ENCODE results near the gene NRN1L. TPM values are rescaled to one million over a fixed set of nuclear protein-coding genes. Genes with fewer than 3 reads are reported as not detected.
A peak's percentile ranks its signal among the peaks of the same experiment; 100 is the strongest.

NRN1L gene
- total RNA-seq, 5 donors from 2014 or later (not counting 1 experiment from before 2014, with no cell fraction given), result 0.72 to 5.3 (median 3.1) TPM

DNA sequence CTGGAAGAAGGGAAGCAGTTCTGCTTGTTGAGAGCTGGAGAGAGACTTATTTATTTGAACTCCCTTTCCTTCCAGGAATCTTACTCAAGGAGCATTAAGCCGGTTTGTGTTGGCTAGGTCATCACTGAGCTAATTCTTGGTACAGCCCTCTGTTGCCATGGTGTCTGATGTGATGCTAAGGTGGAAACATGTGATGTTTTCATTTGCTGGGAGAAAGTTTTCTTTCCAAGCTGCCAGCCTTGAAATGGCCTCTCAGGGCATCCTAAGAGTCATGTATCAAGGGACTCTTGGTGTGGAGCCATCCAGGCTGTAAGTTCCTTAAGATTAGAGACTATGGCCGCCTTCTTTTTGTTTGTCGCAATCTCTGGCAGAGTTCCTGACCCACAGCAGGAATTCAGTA, 12.5 kb downstream of the NRN1L start:
- H3K27ac Mint-ChIP-seq, result no peak overlapping the region
- H3K4me1 Mint-ChIP-seq, result peaks cover 53 to 67% (median 58%) of the 10 kb centered on the region in 3 donors
- DNase-seq, result no peak
- Histone ChIP-seq H3K4me3 (ENCODE audit: control insufficient read depth in 1 of 2, extremely low read depth in 1 of 2, low read length in 1 of 2) (no peak overlapping the region), H3K27me3 (replicated peaks in 1 of 2; ENCODE audit: control insufficient read depth in 2 of 2, extremely low read depth in 1 of 2, insufficient read depth in 2 of 2, low read length in 1 of 2) (no peaks in the 10 kb centered on the region), H3K9me3 (no peaks in the 10 kb centered on the region), H3K36me3 (ENCODE audit: control insufficient read depth in 2 of 2, extremely low read depth in 1 of 2, insufficient read depth in 1 of 2, low read length in 1 of 2) (peaks cover 4 to 11% of the 10 kb centered on the region in 2 donors), H3K4me1 (ENCODE audit: control insufficient read depth in 1 of 2, extremely low read depth in 1 of 2, insufficient read depth in 2 of 2, low read length in 2 of 2) (peaks cover 14 to 27% of the 10 kb centered on the region in 2 experiments), H3K27ac (ENCODE audit: low read length) (no peak overlapping the region)
- H3K27me3 Mint-ChIP-seq, result no peaks in the 10 kb centered on the region
- WGBS (ENCODE audit: insufficient coverage), result 100% methylated on average over 1 of the region's 3 CpGs
- no peak overlapping the region for H3K4me3 Mint-ChIP-seq
- H3K36me3 Mint-ChIP-seq, result peaks cover 4% of the 10 kb centered on the region
- no peak for ATAC-seq (replicated peaks in 1 of 4)
- ChIA-PET POLR2A (interaction anchor here in 1 of 2 donors (0.6 kb wide), 1 partner anchor 42 kb away, joined by 7 read pairs; no protein-coding TSS in a partner anchor), CTCF (interaction anchor here in 1 of 2 donors (0.6 to 1.5 kb wide), 4 partner anchors 11 to 449 kb away, joined by 3 to 4 read pairs (median 3); partner anchors contain the start of gene CTRL)
- H3K9me3 Mint-ChIP-seq, result no peaks in the 10 kb centered on the region

GRCh38 chr16:67901734-67902133, 17.0 kb downstream of the NRN1L start:
- no peak overlapping the region for H3K4me3 Mint-ChIP-seq
- ChIA-PET POLR2A (interaction anchor here in 1 of 2 donors (0.7 kb wide), 1 partner anchor 39 kb away, joined by 6 read pairs; no protein-coding TSS in a partner anchor), CTCF (no interaction called here)

DNA sequence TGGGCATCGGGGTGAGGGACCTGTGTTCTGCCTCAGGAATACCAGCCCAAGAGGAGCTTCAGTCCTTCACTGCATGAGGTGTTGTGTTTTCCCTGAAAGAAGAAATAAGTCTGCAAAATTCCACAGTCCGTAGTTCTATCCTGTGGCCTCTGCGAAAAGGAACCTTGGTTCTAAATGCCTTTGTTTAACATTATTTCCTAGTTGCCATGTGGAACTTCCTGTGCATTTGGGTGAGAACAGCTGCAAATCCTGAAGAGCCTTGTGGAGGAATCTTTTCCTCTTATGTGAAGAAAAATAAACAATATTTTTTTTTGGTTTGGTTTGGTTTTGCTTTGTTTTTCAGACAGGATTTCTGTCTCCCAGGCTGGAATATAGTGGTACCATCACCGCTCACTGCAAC, 18.1 kb downstream of the NRN1L start:
- no peaks in the 10 kb centered on the region for H3K9me3 Mint-ChIP-seq
- no peak overlapping the region for H3K27ac ChIP-seq (ENCODE audit: low read length)
- no peaks in the 10 kb centered on the region for H3K27me3 Mint-ChIP-seq
- no peak overlapping the region for H3K4me3 Mint-ChIP-seq
- no peaks in the 10 kb centered on the region for H3K27me3 ChIP-seq (replicated peaks in 1 of 2; ENCODE audit: control insufficient read depth in 2 of 2, extremely low read depth in 1 of 2, insufficient read depth in 2 of 2, low read length in 1 of 2)
- ChIA-PET POLR2A (no interaction called here), CTCF (no interaction called here)
- no peaks in the 10 kb centered on the region for H3K9me3 ChIP-seq
- 100% methylated on average over 1 of the region's 4 CpGs for WGBS (ENCODE audit: insufficient coverage)
- peaks cover 15 to 25% (median 19%) of the 10 kb centered on the region in 3 donors for H3K4me1 Mint-ChIP-seq
- H3K36me3 ChIP-seq (ENCODE audit: control insufficient read depth in 2 of 2, extremely low read depth in 1 of 2, insufficient read depth in 1 of 2, low read length in 1 of 2), result peaks cover 10 to 13% of the 10 kb centered on the region in 2 donors
- no peak for DNase-seq
- peaks cover 12% of the 10 kb centered on the region for H3K36me3 Mint-ChIP-seq
- no peak overlapping the region for H3K4me3 ChIP-seq (ENCODE audit: control insufficient read depth in 1 of 2, extremely low read depth in 1 of 2, low read length in 1 of 2)
- no peak for ATAC-seq (replicated peaks in 1 of 4)
- H3K27ac Mint-ChIP-seq, result peak overlapping the region in 1 of 2 donors; percentile 34
- no peaks in the 10 kb centered on the region for H3K4me1 ChIP-seq (ENCODE audit: control insufficient read depth in 1 of 2, extremely low read depth in 1 of 2, insufficient read depth in 2 of 2, low read length in 2 of 2)

More at GRCh38 chr16:67901734-67902133, 17.0 kb downstream of the NRN1L start:
- WGBS (ENCODE audit: insufficient coverage), result 86% methylated on average over 3 of the region's 5 CpGs
- Histone ChIP-seq H3K36me3 (ENCODE audit: control insufficient read depth in 2 of 2, extremely low read depth in 1 of 2, insufficient read depth in 1 of 2, low read length in 1 of 2) (peaks cover 10 to 13% of the 10 kb centered on the region in 2 donors), H3K4me3 (ENCODE audit: control insufficient read depth in 1 of 2, extremely low read depth in 1 of 2, low read length in 1 of 2) (no peak overlapping the region), H3K4me1 (ENCODE audit: control insufficient read depth in 1 of 2, extremely low read depth in 1 of 2, insufficient read depth in 2 of 2, low read length in 2 of 2) (peaks cover 0 to 2% of the 10 kb centered on the region in 2 experiments), H3K9me3 (no peaks in the 10 kb centered on the region), H3K27me3 (replicated peaks in 1 of 2; ENCODE audit: control insufficient read depth in 2 of 2, extremely low read depth in 1 of 2, insufficient read depth in 2 of 2, low read length in 1 of 2) (no peaks in the 10 kb centered on the region), H3K27ac (ENCODE audit: low read length) (no peak overlapping the region)
- Mint-ChIP-seq H3K4me1 (peaks cover 24 to 29% (median 29%) of the 10 kb centered on the region in 3 donors), H3K36me3 (peaks cover 15% of the 10 kb centered on the region), H3K27me3 (no peaks in the 10 kb centered on the region), H3K9me3 (no peaks in the 10 kb centered on the region), H3K27ac (no peak overlapping the region)
- DNase-seq, result no peak
- no peak for ATAC-seq (replicated peaks in 1 of 4)

DNA sequence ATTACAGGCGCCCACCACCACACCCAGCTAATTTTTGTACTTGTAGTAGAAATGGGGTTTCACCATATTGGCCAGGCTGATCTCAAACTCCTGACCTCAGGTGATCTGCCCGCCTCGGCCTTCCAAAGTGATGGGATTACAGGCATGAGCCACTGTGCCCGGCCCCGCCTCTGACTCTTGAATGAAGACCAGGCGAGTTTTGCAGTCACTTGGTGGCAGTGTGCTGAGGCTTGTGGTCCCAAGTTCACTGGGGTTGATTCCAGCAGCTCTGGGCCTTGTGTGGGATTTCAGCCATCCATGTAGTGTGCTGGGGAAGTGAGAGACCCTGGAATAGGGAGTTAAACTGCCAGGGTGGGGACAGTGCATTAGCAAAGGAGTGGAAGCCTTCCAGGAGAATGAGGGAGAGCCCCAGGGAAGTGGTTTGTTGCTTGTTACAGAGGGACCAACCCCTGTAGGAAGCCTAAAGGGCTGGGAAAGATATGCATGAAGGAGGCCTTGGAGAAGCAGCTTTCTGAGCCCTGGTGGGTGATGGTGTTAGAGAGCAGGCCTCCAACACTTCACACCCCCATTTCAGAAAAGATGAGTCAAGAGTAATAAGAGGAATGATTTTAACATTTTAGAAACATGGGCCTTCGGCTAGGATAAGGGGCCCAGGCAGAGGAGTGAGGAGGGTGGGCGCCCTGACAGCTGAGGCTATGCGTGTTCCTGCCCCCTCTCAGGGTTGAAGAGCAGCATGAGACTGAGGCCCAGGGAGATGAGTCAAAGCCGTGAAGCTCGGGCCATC, 22.9 kb downstream of the NRN1L start:
- Histone ChIP-seq H3K4me1 (ENCODE audit: control insufficient read depth in 1 of 2, extremely low read depth in 1 of 2, insufficient read depth in 2 of 2, low read length in 2 of 2) (peaks cover 0 to 12% of the 10 kb centered on the region in 2 experiments), H3K9me3 (no peaks in the 10 kb centered on the region), H3K27ac (ENCODE audit: low read length) (no peak overlapping the region), H3K36me3 (ENCODE audit: control insufficient read depth in 2 of 2, extremely low read depth in 1 of 2, insufficient read depth in 1 of 2, low read length in 1 of 2) (peaks cover 7 to 40% of the 10 kb centered on the region in 2 donors), H3K4me3 (ENCODE audit: control insufficient read depth in 1 of 2, extremely low read depth in 1 of 2, low read length in 1 of 2) (no peak overlapping the region), H3K27me3 (replicated peaks in 1 of 2; ENCODE audit: control insufficient read depth in 2 of 2, extremely low read depth in 1 of 2, insufficient read depth in 2 of 2, low read length in 1 of 2) (no peaks in the 10 kb centered on the region)
- H3K4me3 Mint-ChIP-seq, result no peak overlapping the region
- no peaks in the 10 kb centered on the region for H3K27me3 Mint-ChIP-seq
- no peaks in the 10 kb centered on the region for H3K9me3 Mint-ChIP-seq
- WGBS (ENCODE audit: insufficient coverage), result 90% methylated on average over 10 of the region's 11 CpGs
- H3K4me1 Mint-ChIP-seq, result peaks cover 11 to 21% (median 13%) of the 10 kb centered on the region in 3 donors
- no peak for DNase-seq
- ChIA-PET POLR2A (interaction anchor here in 1 of 2 donors (0.5 kb wide), 1 partner anchor 23 kb away, joined by 7 read pairs; no protein-coding TSS in a partner anchor), CTCF (no interaction called here)
- peaks cover 31% of the 10 kb centered on the region for H3K36me3 Mint-ChIP-seq
- ATAC-seq (replicated peaks in 1 of 4), result no peak
- H3K27ac Mint-ChIP-seq, result no peak overlapping the region

DNA sequence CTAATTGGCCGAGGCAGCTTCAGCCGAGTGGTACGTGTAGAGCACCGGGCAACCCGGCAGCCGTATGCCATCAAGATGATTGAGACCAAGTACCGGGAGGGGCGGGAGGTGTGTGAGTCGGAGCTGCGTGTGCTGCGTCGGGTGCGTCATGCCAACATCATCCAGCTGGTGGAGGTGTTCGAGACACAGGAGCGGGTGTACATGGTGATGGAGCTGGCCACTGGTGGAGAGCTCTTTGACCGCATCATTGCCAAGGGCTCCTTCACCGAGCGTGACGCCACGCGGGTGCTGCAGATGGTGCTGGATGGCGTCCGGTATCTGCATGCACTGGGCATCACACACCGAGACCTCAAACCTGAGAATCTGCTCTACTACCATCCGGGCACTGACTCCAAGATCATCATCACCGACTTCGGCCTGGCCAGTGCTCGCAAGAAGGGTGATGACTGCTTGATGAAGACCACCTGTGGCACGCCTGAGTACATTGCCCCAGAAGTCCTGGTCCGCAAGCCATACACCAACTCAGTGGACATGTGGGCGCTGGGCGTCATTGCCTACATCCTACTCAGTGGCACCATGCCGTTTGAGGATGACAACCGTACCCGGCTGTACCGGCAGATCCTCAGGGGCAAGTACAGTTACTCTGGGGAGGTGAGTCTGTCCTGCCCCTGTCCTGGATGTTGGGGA, 24.5 kb downstream of the NRN1L start:
- WGBS (ENCODE audit: insufficient coverage), result 98% methylated on average over 31 of the region's 36 CpGs
- H3K9me3 Mint-ChIP-seq, result no peaks in the 10 kb centered on the region
- H3K27ac Mint-ChIP-seq, result no peak overlapping the region
- H3K36me3 Mint-ChIP-seq, result peaks cover 27% of the 10 kb centered on the region
- no peak overlapping the region for H3K4me3 Mint-ChIP-seq
- H3K36me3 ChIP-seq (ENCODE audit: control insufficient read depth in 2 of 2, extremely low read depth in 1 of 2, insufficient read depth in 1 of 2, low read length in 1 of 2), result peaks cover 3 to 33% of the 10 kb centered on the region in 2 donors
- no peak overlapping the region for H3K4me3 ChIP-seq (ENCODE audit: control insufficient read depth in 1 of 2, extremely low read depth in 1 of 2, low read length in 1 of 2)
- POLR2A ChIA-PET, result no interaction called here
- no peaks in the 10 kb centered on the region for H3K27me3 ChIP-seq (replicated peaks in 1 of 2; ENCODE audit: control insufficient read depth in 2 of 2, extremely low read depth in 1 of 2, insufficient read depth in 2 of 2, low read length in 1 of 2)
- H3K27me3 Mint-ChIP-seq, result no peaks in the 10 kb centered on the region
- peaks cover 0 to 12% of the 10 kb centered on the region in 2 experiments for H3K4me1 ChIP-seq (ENCODE audit: control insufficient read depth in 1 of 2, extremely low read depth in 1 of 2, insufficient read depth in 2 of 2, low read length in 2 of 2)
- ATAC-seq (replicated peaks in 1 of 4) (no peak), DNase-seq (no peak)
- no peak overlapping the region for H3K27ac ChIP-seq (ENCODE audit: low read length)
- CTCF ChIA-PET, result interaction anchor here in 1 of 2 donors (0.6 to 1.1 kb wide), 2 partner anchors 9 to 158 kb away, joined by 3 to 5 read pairs; no protein-coding TSS in a partner anchor
- H3K9me3 ChIP-seq, result no peaks in the 10 kb centered on the region
- H3K4me1 Mint-ChIP-seq, result peaks cover 8 to 21% (median 15%) of the 10 kb centered on the region in 3 donors

GRCh38 chr16:67910158-67910557, 25.5 kb downstream of the NRN1L start:
- no peak overlapping the region for H3K4me3 Mint-ChIP-seq
- CTCF ChIA-PET, result no interaction called here
- H3K27ac Mint-ChIP-seq, result no peak overlapping the region
- Histone ChIP-seq H3K4me3 (ENCODE audit: control insufficient read depth in 1 of 2, extremely low read depth in 1 of 2, low read length in 1 of 2) (no peak overlapping the region), H3K9me3 (no peaks in the 10 kb centered on the region), H3K4me1 (ENCODE audit: control insufficient read depth in 1 of 2, extremely low read depth in 1 of 2, insufficient read depth in 2 of 2, low read length in 2 of 2) (peaks cover 0 to 15% of the 10 kb centered on the region in 2 experiments), H3K27ac (ENCODE audit: low read length) (no peak overlapping the region), H3K36me3 (ENCODE audit: control insufficient read depth in 2 of 2, extremely low read depth in 1 of 2, insufficient read depth in 1 of 2, low read length in 1 of 2) (peaks cover 3 to 36% of the 10 kb centered on the region in 2 donors), H3K27me3 (replicated peaks in 1 of 2; ENCODE audit: control insufficient read depth in 2 of 2, extremely low read depth in 1 of 2, insufficient read depth in 2 of 2, low read length in 1 of 2) (no peaks in the 10 kb centered on the region)
- POLR2A ChIA-PET, result no interaction called here
- H3K4me1 Mint-ChIP-seq, result peaks cover 13 to 26% (median 18%) of the 10 kb centered on the region in 3 donors
- ATAC-seq (replicated peaks in 1 of 4) (peak; percentile 30 to 72 (median 46)), DNase-seq (peak in 7 of 35 experiments; percentile 10 to 23 (median 15))
- H3K36me3 Mint-ChIP-seq, result peaks cover 30% of the 10 kb centered on the region
- H3K27me3 Mint-ChIP-seq, result no peaks in the 10 kb centered on the region
- H3K9me3 Mint-ChIP-seq, result no peaks in the 10 kb centered on the region
- no CpG with 5 or more reads among the region's 2 CpGs for WGBS (ENCODE audit: insufficient coverage)
